Tibial artery (tissue), 4 donors: ENCODE data around the gene SEC24B.

Experiments
- DNase-seq, 2 donors: peaks; one replicate each; pipeline ENCODE4 v3.0.0-alpha.2; 2019
- H3K27ac ChIP-seq, 2 donors: fragments of 200-600 bp; sonication (generic) in 1 of 2; 1 replicate in 1 of 2; 2 replicates in 1 of 2; pipeline ENCODE4 v1.5.1; 2018 to 2019; ENCODE audit warnings: mild to moderate bottlenecking in 1 of 2
- H3K27me3 ChIP-seq, 2 donors: fragments of 200-600 bp; sonication (generic) in 1 of 2; one replicate each; pipeline versions ENCODE4 v1.5.1 to v1.6.0; 2016 to 2019
- H3K36me3 ChIP-seq, 3 donors: fragments of 200-600 bp; sonication (generic) in 2 of 3; one replicate each; pipeline ENCODE4 v1.5.1; 2016 to 2019; ENCODE audit warnings: mild to moderate bottlenecking in 2 of 3
- H3K4me1 ChIP-seq, 4 donors: fragments of 200-600 bp; sonication (generic) in 2 of 4; 1 replicate in 3 of 4; 2 replicates in 1 of 4; pipeline ENCODE4 v1.5.1; 2016 to 2019
- H3K4me3 ChIP-seq, 2 donors: fragments of 200-600 bp; sonication (generic) in 1 of 2; 1 replicate in 1 of 2; 2 replicates in 1 of 2; pipeline ENCODE4 v1.5.1; 2018 to 2019; ENCODE audit warnings: mild to moderate bottlenecking in 2 of 2
- H3K9me3 ChIP-seq, 3 donors: fragments of 200-600 bp; sonication (generic) in 1 of 3; one replicate each; pipeline ENCODE4 v1.5.1; 2016 to 2019
- intact Hi-C: fragments of 100-400 bp; cut with DNase I; formaldehyde crosslinking; loops from one replicate; pipeline ENCODE4 v1.15.0; 2023; ENCODE audit warnings: low total_unique reads
- TF ChIP-seq, protein P1 (sequence below), 2 experiments: fragments of 200-600 bp in 1 of 2; fragments of 450-650 bp in 1 of 2; IDR thresholded peaks; one replicate each; pipeline ENCODE4 v1.5.1; 2017 to 2019; ENCODE audit warnings: antibody characterized with exemption in 2 of 2, mild to moderate bottlenecking in 1 of 2, moderate library complexity in 1 of 2

SEC24B gene

DNA sequence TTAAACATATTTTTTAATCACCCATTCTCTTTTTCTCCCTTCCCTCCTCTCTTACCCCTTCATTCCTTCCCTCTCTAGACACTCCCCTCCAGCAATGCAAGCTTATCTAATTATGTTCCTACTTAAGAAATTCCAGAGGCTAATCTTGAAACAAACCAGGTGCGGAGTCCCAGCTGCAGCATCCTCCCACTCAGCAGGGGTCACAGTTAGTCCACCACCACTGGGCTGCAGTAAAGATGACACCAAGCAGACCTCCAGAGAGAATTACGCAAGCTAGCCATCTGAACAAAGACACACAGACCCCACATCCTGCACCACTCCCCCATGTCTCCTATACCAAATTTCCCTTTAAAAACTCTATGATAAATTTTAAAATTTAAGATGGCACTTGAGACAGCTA lies 13.9 kb upstream of the SEC24B start:
- no peak overlapping the region for H3K4me3 ChIP-seq
- H3K9me3 ChIP-seq = no peaks in the 10 kb centered on the region
- H3K27ac ChIP-seq = no peak overlapping the region
- intact Hi-C loops = loop anchor here (5.0 kb wide), 1 partner anchor 558 kb away; no protein-coding TSS in a partner anchor
- H3K4me1 ChIP-seq = peaks cover 0 to 4% (median 0%) of the 10 kb centered on the region in 4 donors
- TF ChIP-seq, protein P1, sequence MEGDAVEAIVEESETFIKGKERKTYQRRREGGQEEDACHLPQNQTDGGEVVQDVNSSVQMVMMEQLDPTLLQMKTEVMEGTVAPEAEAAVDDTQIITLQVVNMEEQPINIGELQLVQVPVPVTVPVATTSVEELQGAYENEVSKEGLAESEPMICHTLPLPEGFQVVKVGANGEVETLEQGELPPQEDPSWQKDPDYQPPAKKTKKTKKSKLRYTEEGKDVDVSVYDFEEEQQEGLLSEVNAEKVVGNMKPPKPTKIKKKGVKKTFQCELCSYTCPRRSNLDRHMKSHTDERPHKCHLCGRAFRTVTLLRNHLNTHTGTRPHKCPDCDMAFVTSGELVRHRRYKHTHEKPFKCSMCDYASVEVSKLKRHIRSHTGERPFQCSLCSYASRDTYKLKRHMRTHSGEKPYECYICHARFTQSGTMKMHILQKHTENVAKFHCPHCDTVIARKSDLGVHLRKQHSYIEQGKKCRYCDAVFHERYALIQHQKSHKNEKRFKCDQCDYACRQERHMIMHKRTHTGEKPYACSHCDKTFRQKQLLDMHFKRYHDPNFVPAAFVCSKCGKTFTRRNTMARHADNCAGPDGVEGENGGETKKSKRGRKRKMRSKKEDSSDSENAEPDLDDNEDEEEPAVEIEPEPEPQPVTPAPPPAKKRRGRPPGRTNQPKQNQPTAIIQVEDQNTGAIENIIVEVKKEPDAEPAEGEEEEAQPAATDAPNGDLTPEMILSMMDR (IDR thresholded peaks at IDR 0.05) = no peak
- H3K36me3 ChIP-seq = no peaks in the 10 kb centered on the region
- no peaks in the 10 kb centered on the region for H3K27me3 ChIP-seq
- DNase-seq = no peak

- no peak overlapping the region for H3K4me3 ChIP-seq
- TF ChIP-seq, protein P1 (IDR thresholded peaks at IDR 0.05) = no peak
- no peaks in the 10 kb centered on the region for H3K36me3 ChIP-seq
- no peak for DNase-seq
- no peak overlapping the region for H3K27ac ChIP-seq
- H3K27me3 ChIP-seq = no peaks in the 10 kb centered on the region
- no peaks in the 10 kb centered on the region for H3K9me3 ChIP-seq
- intact Hi-C loops = loop anchor here (5.0 kb wide), 1 partner anchor 553 kb away; no protein-coding TSS in a partner anchor
- H3K4me1 ChIP-seq = peaks cover 0 to 4% (median 0%) of the 10 kb centered on the region in 4 donors
Observed at GRCh38 chr4:109424093-109424841, 9.3 kb upstream of the SEC24B start.

- no peak for DNase-seq
- Histone ChIP-seq H3K9me3 (no peaks in the 10 kb centered on the region), H3K27ac (no peak overlapping the region), H3K36me3 (no peaks in the 10 kb centered on the region), H3K27me3 (no peaks in the 10 kb centered on the region), H3K4me1 (peaks cover 0 to 4% (median 0%) of the 10 kb centered on the region in 4 donors), H3K4me3 (no peak overlapping the region)
- intact Hi-C loops = no loop called here
- TF ChIP-seq, protein P1 (IDR thresholded peaks at IDR 0.05) = no peak
Observed at GRCh38 chr4:109425405-109425804, 8.2 kb upstream of the SEC24B start.

DNA sequence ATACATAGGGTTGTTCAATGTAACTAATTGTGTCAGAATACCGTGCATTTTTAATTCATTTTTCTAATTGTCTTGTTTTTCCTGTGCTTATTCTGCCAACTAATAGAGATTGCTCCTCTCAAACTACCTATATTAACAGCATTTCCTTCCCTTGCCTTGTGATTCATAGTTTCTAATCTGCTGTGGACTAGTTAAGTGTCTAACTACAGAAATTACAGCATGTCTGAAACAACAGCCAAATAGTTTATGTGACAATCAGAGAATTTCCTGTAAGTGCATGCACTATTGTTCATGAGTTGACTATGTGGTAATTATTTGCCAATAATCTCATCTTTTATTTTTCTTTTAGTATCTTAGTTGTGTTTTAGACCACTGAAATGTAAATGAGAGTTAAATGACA lies 4.1 kb upstream of the SEC24B start:
- H3K36me3 ChIP-seq = no peaks in the 10 kb centered on the region
- peaks cover 0 to 14% (median 4%) of the 10 kb centered on the region in 4 donors for H3K4me1 ChIP-seq
- H3K4me3 ChIP-seq = no peak overlapping the region
- no peak overlapping the region for H3K27ac ChIP-seq
- intact Hi-C loops = no loop called here
- DNase-seq = no peak
- no peaks in the 10 kb centered on the region for H3K27me3 ChIP-seq
- TF ChIP-seq, protein P1 (IDR thresholded peaks at IDR 0.05) = no peak
- no peaks in the 10 kb centered on the region for H3K9me3 ChIP-seq

DNA sequence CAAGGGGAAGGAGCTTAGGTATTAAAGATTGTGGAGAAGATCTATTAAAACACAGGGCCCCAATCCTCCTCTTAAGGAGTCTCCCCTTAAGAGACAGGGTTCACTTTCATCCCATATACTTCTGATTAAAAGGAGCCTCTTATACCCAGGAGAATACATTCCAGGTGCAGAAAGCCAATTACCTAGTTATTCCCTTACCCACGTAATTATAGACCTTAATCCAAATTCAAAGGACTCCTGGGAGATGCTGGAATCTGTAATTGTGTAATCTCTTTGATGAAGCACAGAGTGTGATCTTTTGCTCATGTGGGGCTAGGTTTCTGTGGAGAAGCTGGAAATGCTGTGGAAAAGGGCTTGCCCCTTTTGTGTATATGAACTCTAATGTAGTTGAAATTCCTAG lies 1.4 kb upstream of the SEC24B start:
- Histone ChIP-seq H3K4me1 (peaks cover 0 to 40% (median 20%) of the 10 kb centered on the region in 4 donors), H3K4me3 (no peak overlapping the region), H3K27me3 (no peaks in the 10 kb centered on the region), H3K27ac (peak overlapping the region; percentile 92 to 93), H3K36me3 (no peaks in the 10 kb centered on the region), H3K9me3 (no peaks in the 10 kb centered on the region)
- TF ChIP-seq, protein P1 (IDR thresholded peaks at IDR 0.05) = no peak
- intact Hi-C loops = loop anchor here (5.0 to 10.0 kb wide), 3 partner anchors 133 to 385 kb away; partner anchors contain the start of genes CASP6, GAR1 and MCUB
- no peak for DNase-seq
